Endothelial cell of umbilical vein (primary cell): ENCODE results near the gene ASCL1. TPM values are rescaled to one million over a fixed set of nuclear protein-coding genes. Genes with fewer than 3 reads are reported as not detected.

Source experiments
- BruUV-seq: library from RNA; stranded (reverse); fragments of 400-500 nt; replicated peaks from 2 replicates; lab custom pipeline; 2021; lab: Mats Ljungman, UMichigan
- CTCF ChIA-PET: fragments of 300-600, 350-600 bp; sonication (Branson Sonifier 250); formaldehyde crosslinking; loops from one replicate; lab custom pipeline; 2021; ENCODE audit warnings: antibody characterized with exemption, inconsistent platforms; lab: Charles Lee
- POLR2A ChIA-PET: fragments of 300-600, 350-600 bp; sonication (Branson Sonifier 250); formaldehyde crosslinking; loops from one replicate; lab custom pipeline; 2021; ENCODE audit warnings: antibody characterized with exemption, inconsistent platforms; lab: Charles Lee
- DNase-seq: peaks from one replicate; pipeline ENCODE4 v3.0.0-alpha.2; 2011; ENCODE audit warnings: low read depth, low spot score
- FAIRE-seq: peaks from 2 replicates; lab custom pipeline; 2011; peaks lifted over from hg19 to GRCh38; lab: Jason Lieb, UNC
- H2AFZ ChIP-seq: 2 replicates; pipeline ENCODE4 v1.6.0; 2012; ENCODE audit warnings: low read depth, low read length, control low read depth, inconsistent platforms
- H3K27ac ChIP-seq: 2 replicates; pipeline ENCODE4 v1.5.1; 2011; ENCODE audit warnings: low read depth, mild to moderate bottlenecking, control low read depth, low read length, moderate library complexity; ENCODE audit not compliant: insufficient read depth
- H3K27me3 ChIP-seq, 2 experiments: 2 replicates each; pipeline versions ENCODE4 v1.6.0 to v1.6.1; 2011; ENCODE audit warnings: low read length in 2 of 2, mixed read lengths in 1 of 2; ENCODE audit not compliant: control insufficient read depth in 2 of 2, insufficient read depth in 2 of 2
- H3K36me3 ChIP-seq, 2 experiments: 2 replicates in 1 of 2; 3 replicates in 1 of 2; pipeline ENCODE4 v1.5.1; 2011; ENCODE audit warnings: low read length in 2 of 2, mild to moderate bottlenecking in 1 of 2, moderate library complexity in 1 of 2; ENCODE audit not compliant: control insufficient read depth in 2 of 2, insufficient read depth in 2 of 2; ENCODE audit errors: extremely low read depth in 1 of 2
- H3K4me1 ChIP-seq: 3 replicates; pipeline ENCODE4 v1.5.1; 2011; ENCODE audit warnings: mild to moderate bottlenecking, low read length; ENCODE audit not compliant: control insufficient read depth, insufficient read depth; ENCODE audit errors: extremely low read depth
- H3K4me2 ChIP-seq: 2 replicates; pipeline ENCODE4 v1.6.1; 2011; ENCODE audit warnings: low read length, control low read depth, mixed read lengths; ENCODE audit not compliant: insufficient read depth
- H3K4me3 ChIP-seq, 3 experiments: fragments of 200-600 bp in 1 of 3; sonication (generic), shearing (Covaris generic) in 1 of 3; replicated peaks in 1 of 3; 2 replicates each; pipeline ENCODE4 v1.5.1; 2011 to 2016; ENCODE audit warnings: control low read depth in 3 of 3, low read length in 3 of 3, mild to moderate bottlenecking in 2 of 3, inconsistent platforms in 1 of 3, low read depth in 1 of 3, moderate library complexity in 1 of 3; ENCODE audit not compliant: insufficient read depth in 1 of 3
- H3K79me2 ChIP-seq: 2 replicates; pipeline ENCODE4 v1.6.0; 2012; ENCODE audit warnings: low read length, inconsistent platforms; ENCODE audit not compliant: control insufficient read depth, insufficient read depth
- H3K9ac ChIP-seq: replicated peaks from 2 replicates; pipeline ENCODE3; 2011; ENCODE audit warnings: low read length, control low read depth; ENCODE audit not compliant: insufficient read depth; ENCODE audit errors: extremely low read depth
- H3K9me1 ChIP-seq: replicated peaks from 3 replicates; pipeline ENCODE4 v1.6.0; 2011; ENCODE audit warnings: mild to moderate bottlenecking, low read length; ENCODE audit not compliant: control insufficient read depth, insufficient read depth; ENCODE audit errors: extremely low read depth
- H3K9me3 ChIP-seq: replicated peaks from 2 replicates; pipeline ENCODE4 v1.5.1; 2012; ENCODE audit warnings: low read length, inconsistent platforms; ENCODE audit not compliant: control insufficient read depth, insufficient read depth
- H4K20me1 ChIP-seq: replicated peaks from 2 replicates; pipeline ENCODE3; 2011; ENCODE audit warnings: mild to moderate bottlenecking, low read length; ENCODE audit not compliant: control insufficient read depth, insufficient read depth; ENCODE audit errors: extremely low read depth
- CTCF ChIP-seq, 2 donors: IDR thresholded peaks; 1 replicate in 1 of 2; 2 replicates in 1 of 2; pipeline ENCODE4 v1.5.1; 2011; ENCODE audit warnings: low read length in 2 of 2, mild to moderate bottlenecking in 2 of 2, moderate library complexity in 2 of 2, control low read depth in 1 of 2, inconsistent platforms in 1 of 2, low read depth in 1 of 2; ENCODE audit not compliant: insufficient read depth in 1 of 2; ENCODE audit errors: extremely low read depth in 1 of 2
- EZH2 ChIP-seq: IDR thresholded peaks from 2 replicates; pipeline ENCODE4 v1.6.1; 2012; ENCODE audit warnings: borderline replicate concordance, low read depth, mild to moderate bottlenecking, moderate library complexity, low read length, inconsistent platforms; ENCODE audit not compliant: severe bottlenecking
- FOS ChIP-seq: IDR thresholded peaks from 2 replicates; pipeline ENCODE4 v1.6.1; 2011; ENCODE audit warnings: mild to moderate bottlenecking, low read length, moderate library complexity, borderline replicate concordance; ENCODE audit not compliant: insufficient read depth
- GATA2 ChIP-seq: IDR thresholded peaks from 2 replicates; pipeline ENCODE4 v1.7.0; 2011; ENCODE audit warnings: low read depth, mild to moderate bottlenecking, moderate library complexity, mixed read lengths, low read length; ENCODE audit not compliant: insufficient read length, insufficient read depth
- JUN ChIP-seq: IDR thresholded peaks from 2 replicates; pipeline ENCODE4 v1.6.1; 2011; ENCODE audit warnings: borderline replicate concordance, low read depth; ENCODE audit not compliant: insufficient read length, insufficient read depth
- MAX ChIP-seq: IDR thresholded peaks from 2 replicates; pipeline ENCODE4 v1.6.1; 2011; ENCODE audit not compliant: insufficient read depth, insufficient read length
- MYC ChIP-seq: IDR thresholded peaks from one replicate; pipeline ENCODE4 v1.6.1; 2011; ENCODE audit warnings: mild to moderate bottlenecking, low read depth, low read length
- POLR2A ChIP-seq: IDR thresholded peaks from 2 replicates; pipeline ENCODE4 v1.6.1; 2012; ENCODE audit warnings: low read depth, mild to moderate bottlenecking, control low read depth, low read length
- POLR2AphosphoS5 ChIP-seq: IDR thresholded peaks from 2 replicates; pipeline ENCODE4 v1.6.1; 2012; ENCODE audit warnings: low read depth, mild to moderate bottlenecking, control low read depth, low read length, moderate library complexity; ENCODE audit not compliant: insufficient read depth
- dilution Hi-C: fragments of 300-500 bp; cut with MboI; formaldehyde crosslinking; loops from one replicate; pipeline ENCODE4 v1.15.0; 2019; ENCODE audit warnings: low sequenced_read_pairs; ENCODE audit not compliant: extremely low pct_ligation_motif_present
- intact Hi-C: fragments of 100-400 bp; cut with micrococcal nuclease; formaldehyde crosslinking; loops from one replicate; pipeline ENCODE4 v1.10.0; 2022
- polyA plus RNA-seq, 4 experiments: library from polyadenylated mRNA; depleted of rRNA in 3 of 4; stranded (reverse) in 3 of 4; unstranded in 1 of 4; fragments of >200 nt; gene quantifications; 2 replicates each; pipeline versions ENCODE4 v1.2.1 to v1.2.3, GENCODE V29; 2011 to 2012; ENCODE audit warnings: missing spikeins in 1 of 4
- total RNA-seq: library from RNA; stranded (reverse); gene quantifications from 2 replicates; pipeline ENCODE4 v1.2.3, GENCODE V29; 2021

Gene ASCL1
- total and polyA plus RNA-seq, 2 donors (not counting 3 experiments of a cell fraction or from before 2014, with no cell fraction given) = not detected

- no peak for TF ChIP-seq CTCF (IDR thresholded peaks at IDR 0.05; ENCODE audit: extremely low read depth in 1 of 2, insufficient read depth in 1 of 2, low read depth in 1 of 2, low read length in 2 of 2)
- TF ChIP-seq POLR2AphosphoS5 = no peak
- no peak for TF ChIP-seq MYC
- TF ChIP-seq EZH2 = no peak
- TF ChIP-seq POLR2A = no peak
- TF ChIP-seq JUN = no peak
- TF ChIP-seq GATA2 = no peak
- H3K4me1 ChIP-seq = no peaks in the 10 kb centered on the region
- H3K4me2 ChIP-seq = no peak overlapping the region
- FAIRE-seq (no peak), DNase-seq (no peak)
- BruUV-seq = no TSS peak
- intact Hi-C loops = no loop called here
- no peaks in the 10 kb centered on the region for H4K20me1 ChIP-seq
- POLR2A ChIA-PET = no interaction called here
- no peak overlapping the region for H2AFZ ChIP-seq
- H3K27me3 ChIP-seq = no peaks in the 10 kb centered on the region
- H3K36me3 ChIP-seq = no peaks in the 10 kb centered on the region
- H3K9me1 ChIP-seq = no peaks in the 10 kb centered on the region
- no peaks in the 10 kb centered on the region for H3K79me2 ChIP-seq
- CTCF ChIA-PET = no interaction called here
- no peak overlapping the region for H3K4me3 ChIP-seq
- no peak overlapping the region for H3K9ac ChIP-seq
- no peaks in the 10 kb centered on the region for H3K9me3 ChIP-seq
- no peak overlapping the region for H3K27ac ChIP-seq
- dilution Hi-C loops = no loop called here
Measured at GRCh38 chr12:102970780-102971179, 13.3 kb downstream of the ASCL1 start.

DNA sequence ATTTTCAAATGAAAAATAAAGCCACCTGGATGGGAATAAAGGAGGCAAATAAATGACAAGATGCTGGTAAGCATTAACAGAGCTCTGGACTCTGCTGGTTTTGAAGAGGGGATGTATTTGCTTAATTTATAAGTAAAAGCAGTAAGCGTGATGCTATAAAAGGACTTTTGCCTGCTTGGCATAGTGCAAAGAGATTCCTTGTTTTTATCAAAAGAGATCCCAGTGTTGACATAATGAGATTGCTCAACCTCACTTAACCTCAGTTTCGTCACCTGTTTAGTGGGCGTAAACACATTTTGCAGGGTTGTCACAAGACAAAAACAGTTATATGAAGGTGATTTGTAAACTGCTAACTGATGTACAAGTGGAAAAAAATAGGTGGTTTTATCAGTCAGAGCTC, 13.8 kb downstream of the ASCL1 start:
- Histone ChIP-seq H3K9me1 (no peaks in the 10 kb centered on the region), H3K4me3 (no peak overlapping the region), H4K20me1 (no peaks in the 10 kb centered on the region), H3K79me2 (no peaks in the 10 kb centered on the region), H3K4me2 (no peak overlapping the region), H3K9me3 (no peaks in the 10 kb centered on the region), H3K4me1 (no peaks in the 10 kb centered on the region), H3K27me3 (no peaks in the 10 kb centered on the region), H3K9ac (no peak overlapping the region), H2AFZ (no peak overlapping the region), H3K36me3 (no peaks in the 10 kb centered on the region), H3K27ac (no peak overlapping the region)
- no TSS peak for BruUV-seq
- dilution Hi-C loops = no loop called here
- POLR2A ChIA-PET = no interaction called here
- FAIRE-seq (no peak), DNase-seq (no peak)
- intact Hi-C loops = no loop called here
- no peak for TF ChIP-seq GATA2
- TF ChIP-seq CTCF (IDR thresholded peaks at IDR 0.05; ENCODE audit: extremely low read depth in 1 of 2, insufficient read depth in 1 of 2, low read depth in 1 of 2, low read length in 2 of 2) = no peak
- TF ChIP-seq POLR2A = no peak
- TF ChIP-seq JUN = no peak
- no peak for TF ChIP-seq FOS
- no peak for TF ChIP-seq EZH2
- no peak for TF ChIP-seq MAX
- CTCF ChIA-PET = no interaction called here
